Left hindlimb (tissue), 1 donor: ENCODE data around the gene NOC4L.
"Not testable (repeated sequence)": the region's sequence is repeated elsewhere in the genome, so short reads cannot be mapped to it uniquely, and the experiment has no call there.

Experiments used
- DNase-seq: peaks from one replicate; pipeline ENCODE4 v3.0.0-alpha.2; 2018

The NOC4L gene

DNA sequence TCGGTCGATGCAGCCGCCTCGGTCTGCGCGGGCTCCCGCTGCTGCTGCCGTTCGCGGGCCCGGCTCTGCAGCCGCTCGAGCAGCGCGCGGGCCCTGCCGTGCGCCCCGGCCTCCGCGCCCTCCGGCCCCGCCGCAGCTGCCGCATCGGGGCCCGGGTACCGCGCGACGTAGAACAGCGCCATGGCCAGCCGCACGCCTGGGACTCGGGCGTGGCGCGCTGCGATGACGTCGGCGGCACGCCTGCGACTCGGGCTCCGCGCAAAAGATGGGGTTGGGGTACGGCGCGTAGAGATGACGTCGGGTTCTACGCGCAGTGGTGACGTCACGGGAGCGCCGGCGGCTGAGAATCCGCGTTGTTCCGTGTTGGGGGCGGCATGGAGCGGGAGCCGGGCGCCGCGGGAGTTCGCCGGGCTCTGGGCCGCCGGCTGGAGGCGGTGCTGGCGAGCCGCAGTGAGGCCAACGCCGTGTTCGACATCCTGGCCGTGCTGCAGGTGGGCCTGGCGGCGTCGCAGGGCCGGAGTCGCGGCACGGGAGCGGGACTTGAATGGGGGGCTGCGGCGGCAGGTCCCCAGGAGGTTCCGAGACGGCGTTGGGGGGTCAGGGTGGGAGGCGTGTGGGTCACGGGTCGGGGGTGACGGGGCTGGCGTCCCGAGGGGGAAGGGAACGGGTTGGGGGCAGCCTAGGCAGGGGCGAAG lies at the start of gene NOC4L, which contains the start of gene DDX51:
TSS of gene NOC4L (plus strand) at position 343 of the 695 bp plus-strand sequence. CDS start at position 375, 32 bp downstream.
TSS of gene DDX51 (minus strand) at position 205 of the 695 bp plus-strand sequence. CDS start at position 182, 23 bp downstream.
- peak; percentile 94 for DNase-seq

DNA sequence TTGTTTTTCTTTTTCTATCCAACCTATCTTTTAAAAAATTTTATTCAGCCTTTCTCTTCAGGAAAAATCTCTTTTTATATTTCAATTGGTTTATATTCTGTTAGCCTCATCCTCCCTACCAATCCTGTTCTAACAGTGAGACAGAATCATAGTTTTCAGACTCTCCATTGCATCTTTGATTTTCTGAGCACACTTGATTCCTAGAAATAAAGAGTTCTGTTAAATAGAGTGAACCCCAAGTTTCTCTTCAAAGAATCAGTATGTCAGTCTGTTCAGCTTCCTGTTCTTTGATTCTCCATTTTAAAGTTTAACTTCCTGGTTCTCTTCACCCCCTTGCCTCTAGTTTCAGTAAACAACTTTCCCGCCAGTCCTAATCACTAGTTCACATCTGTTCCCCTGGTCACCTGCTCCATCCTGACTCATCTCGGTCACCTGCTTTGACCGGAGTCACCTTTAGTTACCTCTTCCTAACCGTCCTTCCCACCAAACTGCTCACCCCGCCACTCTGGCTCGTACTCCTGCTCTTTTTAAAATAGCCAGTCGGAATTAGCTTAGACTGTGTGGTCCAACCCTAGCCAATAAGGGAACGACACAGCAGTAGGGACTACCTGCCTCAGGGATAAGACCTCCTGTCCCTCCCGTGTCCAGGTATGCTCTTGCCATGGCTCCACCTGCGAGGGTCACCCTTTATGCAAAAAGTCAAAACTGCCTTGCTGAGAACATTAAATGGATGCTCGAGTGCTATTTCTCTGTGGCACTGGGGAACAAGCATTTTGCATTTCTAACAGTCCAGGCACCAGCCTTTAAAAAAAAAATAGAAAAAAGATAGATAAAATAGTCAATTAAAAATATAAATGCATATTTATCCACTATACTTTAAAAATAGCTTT lies 48.5 kb upstream of the NOC4L start:
- DNase-seq: no peak

DNA sequence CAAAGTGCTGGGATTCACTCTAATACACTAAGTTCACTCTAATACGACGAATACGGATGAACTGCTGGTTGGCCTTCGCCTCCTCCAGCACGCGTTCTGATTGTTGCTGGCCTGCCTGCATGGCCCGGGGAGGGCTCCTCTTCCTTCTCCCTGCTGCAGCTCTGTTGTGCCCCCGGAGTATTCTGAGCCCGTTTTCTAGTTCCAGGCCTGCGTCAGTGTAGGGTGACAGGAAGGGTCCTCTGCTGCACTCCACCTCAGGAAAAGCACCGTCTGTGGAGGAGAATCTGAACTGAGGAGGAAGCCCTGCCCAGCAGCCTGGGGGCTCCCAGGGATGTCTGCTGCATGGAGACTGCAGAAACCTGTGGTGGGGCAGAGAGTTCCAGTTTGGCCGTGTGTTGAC lies 44.5 kb upstream of the NOC4L start:
- DNase-seq: no peak

DNA sequence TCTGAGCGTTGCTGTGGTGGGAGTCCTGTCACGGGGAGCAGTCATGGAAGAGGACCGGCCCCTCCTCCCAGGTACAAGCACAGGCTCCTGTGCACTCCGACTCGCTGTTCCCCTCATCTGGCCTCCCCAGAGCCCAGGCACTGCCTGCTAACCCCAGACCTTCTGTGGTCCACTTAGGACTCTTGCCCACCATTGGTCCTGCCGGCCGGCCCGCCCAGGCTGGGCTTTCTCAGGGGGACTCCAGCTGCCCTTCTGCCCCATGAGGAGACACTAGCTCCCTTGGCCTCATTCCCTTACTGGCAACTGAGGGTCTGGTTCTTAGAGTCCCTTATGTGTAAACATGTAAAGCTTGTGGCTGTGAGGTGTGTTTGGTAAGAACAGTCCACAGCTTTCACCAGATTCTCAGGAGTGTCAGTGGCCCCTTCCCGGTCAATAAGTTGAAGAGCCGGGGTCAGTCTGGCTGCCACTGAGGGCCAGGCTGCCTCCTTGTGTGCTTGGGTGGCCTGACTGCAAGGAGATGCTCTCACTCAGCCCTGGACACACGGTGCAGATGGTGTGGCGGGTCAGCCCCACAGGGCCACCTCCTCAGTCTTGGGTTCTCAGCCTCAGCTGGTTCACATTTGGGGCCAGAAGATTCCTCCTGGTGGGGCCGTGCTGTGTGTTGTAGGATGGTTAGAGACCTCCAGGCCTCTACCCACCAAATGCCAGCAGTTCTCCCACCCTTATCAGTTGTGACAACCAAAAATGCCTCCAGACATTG lies 43.8 kb upstream of the NOC4L start:
- no peak for DNase-seq

DNA sequence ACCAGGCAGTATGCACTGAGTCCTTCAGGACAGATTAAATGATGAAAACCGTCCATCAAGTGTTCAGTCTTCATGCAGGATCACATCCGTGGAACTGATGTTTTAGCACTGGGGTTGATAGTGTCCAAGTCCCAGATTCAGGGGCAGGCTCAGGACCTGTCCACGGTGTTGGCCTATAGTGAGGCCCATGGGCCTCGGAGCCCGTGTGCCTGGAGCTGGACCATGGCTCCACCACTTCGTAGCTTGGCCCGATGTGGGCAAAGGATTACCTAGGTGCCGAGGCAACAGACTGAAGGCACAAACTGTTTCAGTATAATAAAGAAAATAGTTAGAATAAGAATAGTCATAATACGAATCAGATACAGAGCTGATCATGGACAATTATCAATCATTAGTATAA lies 42.0 kb upstream of the NOC4L start:
- no peak for DNase-seq

DNA sequence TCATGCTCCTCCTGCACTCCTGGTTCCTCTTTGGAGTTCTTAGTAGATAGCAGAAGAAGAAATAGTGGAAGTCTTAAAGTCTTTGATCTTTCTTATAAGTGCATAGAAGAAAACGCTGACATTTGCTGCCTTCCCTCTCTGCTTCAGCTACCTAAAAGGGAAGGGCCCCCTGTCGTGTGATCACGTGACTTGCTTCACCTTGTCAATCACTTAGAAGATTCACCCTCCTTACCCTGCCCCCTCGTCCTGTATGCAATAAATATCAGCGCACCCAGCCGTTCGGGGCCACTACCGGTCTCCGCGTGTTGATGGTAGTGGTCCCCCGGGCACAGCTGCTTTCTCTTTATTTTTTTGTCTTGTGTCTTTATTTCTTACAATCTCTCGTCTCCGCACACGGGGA lies 41.2 kb upstream of the NOC4L start:
- DNase-seq: not testable (repeated sequence)

DNA sequence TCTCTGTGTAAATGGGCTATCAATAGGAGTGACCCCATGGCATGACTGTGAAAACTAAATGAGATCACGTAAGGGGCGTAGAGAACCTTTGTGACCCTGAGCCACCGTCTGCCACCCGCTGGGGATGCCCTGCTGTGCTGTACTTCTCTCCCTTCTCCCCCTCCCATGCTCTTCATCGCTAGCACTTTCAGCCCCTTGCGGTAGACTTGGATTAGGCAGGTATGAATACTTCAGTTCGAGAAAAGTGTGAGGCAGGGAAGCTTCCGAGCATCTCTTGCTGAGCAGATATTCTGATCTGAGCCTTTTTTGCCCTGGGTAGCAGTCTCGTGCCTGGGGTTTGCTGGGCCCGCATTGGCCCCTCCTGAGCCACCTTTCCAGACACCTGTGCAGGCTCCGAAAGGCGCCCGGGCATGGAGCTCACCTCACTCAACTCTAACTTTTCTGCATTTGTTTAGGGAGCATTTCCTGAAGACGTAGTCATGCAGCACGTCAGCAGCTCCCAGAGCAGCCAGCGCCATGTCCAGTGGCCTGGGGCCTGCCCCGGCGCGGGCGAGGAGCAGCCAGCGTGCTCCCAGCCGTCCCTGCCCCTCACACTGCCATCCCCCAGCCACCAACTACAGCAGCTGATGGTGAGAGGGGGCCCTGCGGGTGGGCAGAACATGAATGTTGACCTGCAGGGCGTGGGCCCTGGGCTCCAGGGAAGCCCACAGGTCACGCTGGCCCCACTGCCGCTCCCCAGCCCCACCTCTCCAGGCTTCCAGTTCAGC lies 40.5 kb upstream of the NOC4L start:
- no peak for DNase-seq

DNA sequence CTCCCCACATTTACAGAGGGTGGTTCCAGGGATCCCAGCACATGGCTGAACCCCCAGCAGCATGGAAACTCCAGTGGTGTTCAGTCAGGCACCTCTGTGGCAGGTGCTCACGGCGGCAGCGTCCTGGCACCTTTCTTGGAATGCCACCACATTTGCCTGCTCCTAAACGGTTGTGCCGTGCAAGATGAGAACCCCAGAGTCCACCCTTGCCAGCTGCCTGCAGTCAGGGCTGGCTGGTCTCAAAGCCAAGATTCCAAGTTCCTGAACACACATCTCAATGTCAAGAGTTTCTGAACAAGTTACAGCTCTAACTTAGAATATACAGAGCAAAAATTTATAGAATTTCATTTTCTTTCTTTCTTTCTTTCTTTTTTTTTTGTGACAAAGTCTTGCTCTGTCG lies 38.8 kb upstream of the NOC4L start:
- no peak for DNase-seq

DNA sequence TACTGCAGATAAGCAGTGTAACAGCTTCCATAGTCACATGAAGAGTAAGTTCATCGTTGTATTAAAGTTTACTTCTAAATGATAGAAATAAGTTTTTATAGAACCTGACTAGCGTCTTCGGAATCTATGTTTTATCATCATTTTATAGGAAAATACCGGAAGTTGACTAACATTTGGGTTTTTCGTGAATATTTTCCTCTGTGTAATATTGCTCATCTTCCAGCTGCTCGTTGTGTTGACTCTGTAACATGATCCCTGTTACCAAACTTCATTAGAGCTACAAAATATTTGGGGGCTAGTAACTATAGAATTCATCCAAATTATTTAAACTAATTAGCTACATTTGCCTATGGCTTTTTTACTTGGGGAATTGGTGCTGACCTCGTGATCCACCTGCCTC lies 37.3 kb upstream of the NOC4L start:
- DNase-seq: no peak

DNA sequence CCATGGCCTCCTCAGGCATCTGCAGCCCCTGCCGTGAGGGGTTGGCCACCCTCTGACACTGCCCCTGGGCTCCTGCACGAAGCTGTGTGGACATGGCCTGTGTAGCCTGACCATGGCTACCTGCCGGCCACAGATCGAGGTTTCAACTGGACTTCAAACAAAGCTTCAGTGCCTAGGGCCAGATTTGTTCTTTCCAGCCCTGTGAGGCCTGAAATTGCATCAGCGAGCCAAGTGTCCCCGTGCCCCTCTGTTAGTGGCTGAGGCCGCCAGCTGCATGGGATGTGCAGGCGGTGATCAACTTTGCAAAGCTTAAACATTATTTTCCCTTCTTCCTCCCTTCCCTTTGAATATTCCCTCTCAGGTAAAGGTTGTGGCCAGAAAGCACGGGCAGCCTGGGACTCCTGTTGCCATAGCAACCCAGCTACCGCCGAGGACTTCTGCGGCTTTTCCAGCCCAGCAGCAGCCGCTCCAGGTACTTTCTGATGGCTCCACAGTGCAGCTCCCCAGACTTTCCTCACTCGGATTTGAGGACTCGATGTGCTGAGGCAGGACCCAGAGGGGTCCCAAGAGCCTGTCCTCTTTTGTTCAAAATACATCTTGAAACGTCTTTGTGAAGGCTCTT lies 35.9 kb upstream of the NOC4L start:
- DNase-seq: no peak

DNA sequence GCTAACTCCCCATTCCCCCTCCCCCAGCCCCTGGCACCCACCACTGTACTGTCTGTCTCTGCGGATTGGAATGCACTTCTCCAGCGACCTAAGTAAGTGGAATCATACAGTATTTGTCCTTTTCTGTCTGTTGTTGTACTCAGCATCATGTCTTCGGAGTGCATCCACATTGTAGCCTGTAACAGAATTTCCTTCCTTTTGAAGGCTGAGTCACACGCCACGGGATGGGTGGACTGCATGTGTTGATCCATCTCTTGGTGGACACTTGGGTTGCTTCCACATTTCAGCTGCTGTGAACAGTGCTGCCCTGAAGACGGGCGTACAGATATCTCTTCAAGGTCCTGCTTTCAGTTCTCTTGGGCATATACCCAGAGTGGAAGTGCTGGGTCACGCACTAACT lies 34.5 kb upstream of the NOC4L start:
- DNase-seq: no peak

DNA sequence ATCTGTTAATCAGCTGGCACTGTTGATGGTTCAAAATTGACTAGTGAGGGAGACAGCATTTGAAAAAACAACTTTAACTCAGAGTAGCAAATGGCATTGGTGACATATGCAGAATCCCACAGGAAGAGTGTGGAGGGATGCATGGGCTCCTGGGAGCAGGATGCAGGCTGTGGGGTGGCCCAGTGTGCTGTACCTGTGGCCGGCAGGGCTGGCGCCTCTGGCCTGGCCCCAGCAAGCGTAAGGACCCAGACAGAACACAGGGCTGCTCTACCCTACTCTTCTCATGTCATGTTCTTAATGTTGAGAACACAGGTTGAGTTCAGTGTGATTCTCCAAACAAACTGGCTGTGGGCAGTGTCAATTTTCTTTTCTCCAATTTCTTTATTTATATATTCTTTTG lies 33.6 kb upstream of the NOC4L start:
- DNase-seq: no peak

DNA sequence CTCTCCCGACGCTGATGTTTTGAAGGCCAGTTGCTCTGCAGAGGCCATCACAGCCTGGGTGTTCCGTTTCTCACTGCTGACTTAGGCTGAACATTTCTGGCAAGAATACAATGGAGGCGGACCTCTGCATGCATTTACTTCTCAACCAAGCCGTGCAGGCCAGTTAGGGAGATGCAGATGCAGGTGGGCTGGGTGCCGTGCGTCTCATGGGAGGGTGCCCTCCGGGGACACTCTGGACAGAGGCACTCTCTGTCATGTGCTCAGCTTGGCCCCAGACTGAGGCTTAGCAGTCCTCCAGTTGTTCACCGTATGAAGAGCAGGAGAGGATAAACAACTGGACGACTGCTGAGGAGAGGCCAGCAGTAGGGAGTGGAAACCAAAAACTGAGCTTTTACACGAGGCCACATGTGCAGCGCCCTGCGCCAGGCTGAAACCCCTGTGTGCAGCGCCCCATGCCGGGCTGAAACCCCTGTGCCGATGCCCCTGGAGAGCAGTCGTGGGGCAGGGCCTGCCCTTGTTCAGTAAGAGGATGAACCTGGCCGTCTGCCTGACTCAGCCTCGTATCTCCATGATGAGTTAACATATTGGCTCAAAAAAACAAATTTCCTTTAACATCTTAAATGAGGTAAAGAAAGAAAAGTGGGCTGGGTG lies 32.5 kb upstream of the NOC4L start:
- DNase-seq: no peak

DNA sequence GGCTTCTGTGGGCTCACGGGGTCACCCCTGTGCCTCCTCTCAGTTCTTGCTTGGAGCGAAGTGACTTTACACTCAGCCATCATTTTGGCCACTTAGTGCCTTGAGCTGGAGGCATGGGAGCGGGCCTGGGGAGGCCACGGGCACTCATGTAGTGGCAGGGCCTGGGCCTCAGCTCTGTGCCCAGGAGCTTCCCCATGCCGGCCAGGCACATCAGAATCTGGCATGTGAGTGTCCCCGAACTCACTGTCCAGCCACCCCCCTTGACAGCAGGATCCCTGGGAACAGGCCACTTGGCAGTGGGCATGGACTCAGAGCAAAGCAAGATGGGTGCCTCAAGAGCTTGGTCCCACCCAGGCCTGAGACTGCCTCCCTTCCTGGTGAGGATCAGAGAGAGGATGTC lies 29.6 kb upstream of the NOC4L start:
- no peak for DNase-seq

DNA sequence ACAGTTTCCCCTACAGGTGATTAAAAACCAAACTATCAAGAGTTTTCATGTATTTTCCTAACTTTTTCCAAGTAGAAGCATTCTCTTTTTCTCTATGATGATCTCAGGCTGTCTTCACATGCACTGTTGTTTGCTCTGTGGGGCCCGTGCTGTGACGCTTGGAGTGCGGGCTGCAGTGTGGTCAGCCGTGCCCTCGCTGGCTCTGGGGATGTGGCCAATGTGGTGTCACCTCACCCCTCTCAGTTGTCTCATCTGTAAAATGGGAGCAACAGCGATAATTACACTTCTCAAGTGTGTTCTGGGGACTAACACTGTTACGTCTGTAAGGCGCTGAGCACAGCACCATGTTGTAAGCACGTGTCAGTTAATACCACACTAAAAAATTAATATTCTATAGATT lies 28.8 kb upstream of the NOC4L start:
- no peak for DNase-seq

DNA sequence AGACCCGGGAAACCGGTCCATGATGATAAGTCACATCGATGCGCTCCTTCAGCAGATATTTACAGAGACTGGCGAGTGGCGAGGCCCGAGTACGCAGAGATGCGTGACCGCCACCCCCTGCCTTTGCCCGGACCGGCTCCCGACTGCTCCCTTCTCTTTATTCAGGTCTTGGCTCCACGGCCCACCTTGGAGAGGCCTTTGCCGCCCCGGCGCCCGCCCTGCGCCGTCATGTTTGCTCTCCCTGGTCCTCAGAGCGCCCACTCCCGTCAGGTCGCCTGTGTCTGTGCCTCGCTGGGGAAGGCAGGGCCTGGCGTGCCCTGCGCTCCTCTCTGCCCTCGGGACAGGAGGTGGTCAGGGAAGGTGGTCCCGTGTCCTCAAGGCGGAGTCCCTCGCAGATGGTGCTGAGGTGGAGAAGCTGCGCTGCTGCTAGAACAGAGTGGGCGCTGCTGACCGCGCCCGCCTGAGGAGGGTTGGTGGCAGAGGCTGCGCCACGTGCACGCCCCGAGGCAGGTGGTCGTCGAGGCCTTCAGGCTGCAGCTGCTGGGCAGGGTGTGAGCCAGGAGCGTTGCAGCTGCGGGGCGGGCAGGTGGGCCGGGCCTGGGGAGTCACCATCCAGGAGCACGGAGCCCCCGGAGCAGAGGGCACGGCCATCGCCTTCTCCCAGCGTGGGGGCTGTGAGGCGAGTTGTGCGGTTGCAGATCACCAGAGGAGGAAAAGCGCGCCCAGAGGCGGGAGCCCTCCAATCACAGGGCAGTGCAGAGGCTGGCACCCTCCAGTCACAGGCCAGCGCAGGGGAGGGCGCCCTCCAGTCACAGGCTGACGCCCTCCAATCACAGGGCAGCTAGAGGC lies 27.3 kb upstream of the NOC4L start:
- DNase-seq: no peak

DNA sequence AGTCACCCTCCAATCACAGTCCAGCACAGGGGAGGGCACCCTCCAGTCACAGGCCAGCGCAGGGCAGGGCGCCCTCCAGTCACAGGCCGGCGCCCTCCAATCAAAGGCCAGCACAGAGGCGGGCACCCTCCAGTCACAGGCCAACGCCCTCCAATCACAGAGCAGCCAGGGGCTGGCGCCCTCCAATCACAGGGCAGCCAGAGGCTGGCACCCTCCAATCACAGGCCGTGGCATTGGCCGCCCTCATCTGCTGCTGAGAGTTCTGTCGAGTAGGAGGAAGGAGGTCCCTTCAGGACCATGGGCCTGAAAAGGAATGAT lies 26.7 kb upstream of the NOC4L start:
- DNase-seq: no peak

DNA sequence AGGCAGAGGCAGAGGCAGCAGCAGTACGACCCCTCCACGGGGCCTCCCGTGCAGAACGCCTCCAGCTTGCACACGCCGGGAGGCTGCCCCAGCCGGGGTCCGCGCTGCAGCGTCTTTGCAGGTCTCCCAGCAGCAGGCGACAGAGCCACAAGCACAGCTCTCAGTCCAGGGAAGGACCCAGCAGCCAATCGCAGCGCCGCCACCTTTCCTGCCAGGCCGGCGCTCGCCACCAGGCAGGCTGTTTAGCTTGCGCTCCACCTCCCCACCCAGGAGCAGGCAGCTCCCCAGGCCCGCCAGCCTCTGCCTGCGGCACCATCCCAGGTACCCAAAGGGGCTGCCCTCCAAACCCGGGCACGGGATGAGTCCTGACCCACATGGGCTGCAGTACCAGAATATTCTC lies 25.4 kb upstream of the NOC4L start:
- DNase-seq: no peak

DNA sequence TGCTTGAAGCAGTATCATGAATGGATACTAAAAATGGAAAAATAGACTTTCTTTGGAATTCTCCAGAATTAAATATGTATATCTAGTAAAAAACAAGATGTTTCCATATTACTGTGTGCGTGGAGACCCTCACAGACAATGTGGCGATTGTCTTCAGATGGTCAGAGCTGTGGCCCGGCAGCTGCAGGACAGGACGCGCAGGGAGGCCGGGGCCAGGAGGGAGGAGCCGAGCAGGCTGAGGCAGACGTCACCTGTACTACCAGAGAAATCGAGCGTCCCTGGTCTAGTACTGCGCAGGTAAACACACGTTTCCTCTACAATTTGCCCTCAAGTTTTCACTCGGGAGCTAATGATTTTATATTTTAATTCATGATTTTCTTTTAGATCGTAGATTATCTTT lies 23.0 kb upstream of the NOC4L start:
- DNase-seq: no peak

DNA sequence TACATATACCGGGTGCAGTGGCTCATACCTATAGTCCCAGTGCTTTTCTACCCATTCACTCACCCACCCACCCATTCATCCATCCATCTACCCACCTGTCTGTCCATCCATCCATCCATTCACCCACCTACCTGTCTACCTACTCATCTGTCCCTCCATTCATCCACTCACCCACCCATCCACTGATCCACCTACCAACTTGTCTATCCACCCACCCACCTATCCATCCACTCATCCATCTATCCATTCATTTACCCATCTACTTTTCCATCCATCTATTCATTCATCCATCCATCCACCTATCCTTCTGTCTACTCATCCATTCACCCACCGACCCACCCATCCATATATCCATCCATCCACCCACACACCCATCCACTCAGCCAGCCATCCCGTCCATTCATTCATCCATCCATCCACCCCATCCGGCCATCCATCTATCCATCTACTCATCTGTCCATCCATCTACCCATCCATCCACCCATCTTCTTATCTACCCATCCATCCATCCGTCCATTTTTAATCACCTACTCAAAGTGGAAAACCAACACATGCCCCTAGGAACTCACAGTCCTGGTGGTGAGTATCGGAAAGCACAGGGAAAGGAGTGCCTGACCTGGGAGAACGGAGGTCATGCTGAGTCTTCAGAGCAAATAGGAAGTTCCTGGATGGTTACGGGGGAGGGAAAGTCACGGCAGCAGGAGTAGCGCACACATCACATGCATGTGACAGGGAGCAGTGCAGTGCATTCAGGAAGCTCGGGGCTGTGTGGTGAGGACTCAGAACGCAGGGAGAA lies 20.1 kb upstream of the NOC4L start:
- DNase-seq: no peak
